Choroid plexus epithelial cell (primary cell): ENCODE measurements around the gene RPLP2.

Experiments
- DNase-seq: peaks from one replicate; pipeline ENCODE4 v3.0.0-alpha.2; 2010; ENCODE audit warnings: low read depth
- H3K4me3 ChIP-seq: 2 replicates; pipeline ENCODE4 v1.5.1; 2011; ENCODE audit warnings: low read depth, mild to moderate bottlenecking, control low read depth, low read length, moderate library complexity
- CTCF ChIP-seq: conservative IDR thresholded peaks from 2 replicates; pipeline ENCODE4 v1.5.1; 2011; ENCODE audit warnings: low read depth, mild to moderate bottlenecking, control low read depth, inconsistent platforms, low read length, moderate library complexity

RPLP2 gene

GRCh38 chr11:836274-836673, 26.5 kb downstream of the RPLP2 start:
- H3K4me3 ChIP-seq = no peak overlapping the region
- no peak for TF ChIP-seq CTCF
- no peak for DNase-seq

DNA sequence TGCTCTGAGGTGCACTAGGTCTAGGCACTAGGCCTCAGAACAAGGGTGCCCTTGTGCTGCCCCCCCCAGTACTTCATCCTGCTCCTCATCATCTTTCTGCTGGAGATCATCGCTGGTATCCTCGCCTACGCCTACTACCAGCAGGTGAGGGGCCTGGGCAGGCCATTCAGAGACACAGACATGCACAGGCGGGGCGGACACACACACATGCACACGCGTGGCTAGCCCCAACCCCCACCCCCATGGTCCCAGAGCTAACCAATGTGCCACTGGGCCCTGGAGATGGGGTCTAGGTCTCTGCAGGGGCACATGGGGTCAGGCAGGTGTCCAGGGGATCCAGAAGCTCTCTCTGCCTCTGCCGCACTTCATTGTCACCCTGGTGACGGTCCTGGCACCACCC, 26.9 kb downstream of the RPLP2 start:
- no peak for TF ChIP-seq CTCF
- no peak overlapping the region for H3K4me3 ChIP-seq
- no peak for DNase-seq

DNA sequence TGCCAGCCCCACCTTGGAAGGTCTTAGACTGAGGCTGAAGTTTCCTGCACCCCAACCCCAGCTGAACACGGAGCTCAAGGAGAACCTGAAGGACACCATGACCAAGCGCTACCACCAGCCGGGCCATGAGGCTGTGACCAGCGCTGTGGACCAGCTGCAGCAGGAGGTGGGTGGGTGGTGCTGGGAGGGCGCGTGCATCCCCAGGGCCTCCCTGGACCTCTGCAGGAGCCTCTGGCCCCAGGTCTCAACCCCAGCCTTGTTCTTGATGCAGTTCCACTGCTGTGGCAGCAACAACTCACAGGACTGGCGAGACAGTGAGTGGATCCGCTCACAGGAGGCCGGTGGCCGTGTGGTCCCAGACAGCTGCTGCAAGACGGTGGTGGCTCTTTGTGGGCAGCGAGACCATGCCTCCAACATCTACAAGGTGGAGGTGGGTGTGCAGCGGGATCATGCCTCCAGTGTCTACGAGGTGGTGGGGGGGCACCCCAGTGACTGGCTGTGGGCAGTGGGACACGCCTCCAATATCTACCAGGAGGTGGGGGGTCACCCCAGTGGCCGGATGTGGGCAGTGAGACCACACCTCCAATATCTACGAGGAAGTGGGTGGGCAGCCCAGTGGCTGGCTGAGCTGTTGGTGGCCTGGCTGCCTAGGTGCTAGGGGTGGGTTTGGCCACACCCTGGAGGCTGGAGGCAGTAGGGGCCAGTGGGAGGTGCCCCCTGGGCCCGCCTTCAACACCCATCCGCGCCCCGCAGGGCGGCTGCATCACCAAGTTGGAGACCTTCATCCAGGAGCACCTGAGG, 27.6 kb downstream of the RPLP2 start:
- no peak for TF ChIP-seq CTCF
- H3K4me3 ChIP-seq = no peak overlapping the region
- no peak for DNase-seq

- no peak for DNase-seq
- TF ChIP-seq CTCF = no peak
- H3K4me3 ChIP-seq = no peak overlapping the region
These were observed 28.2 kb downstream of the RPLP2 start for GRCh38 chr11:837990-838307.

GRCh38 chr11:838441-839279, 28.9 kb downstream of the RPLP2 start:
- DNase-seq = peak; percentile 37
- peak; percentile 32 for TF ChIP-seq CTCF
- no peak overlapping the region for H3K4me3 ChIP-seq

DNA sequence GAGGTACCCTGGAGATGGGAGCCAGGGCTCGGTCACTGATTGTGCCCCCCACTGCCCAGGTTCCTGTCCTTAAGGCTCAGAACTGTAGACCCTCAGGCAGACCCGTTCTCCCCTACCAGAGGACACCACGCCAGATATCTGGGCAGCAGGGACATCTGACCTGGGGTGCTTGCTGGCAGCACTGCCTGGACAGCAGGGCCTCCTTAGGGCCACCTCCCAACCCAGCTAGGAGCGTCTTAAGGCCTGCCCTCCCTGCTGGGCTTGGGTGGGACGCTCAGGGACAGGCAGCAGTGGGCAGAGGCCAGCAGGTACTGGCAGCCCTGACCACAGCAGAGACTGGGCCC, 29.5 kb downstream of the RPLP2 start:
- no peak overlapping the region for H3K4me3 ChIP-seq
- no peak for TF ChIP-seq CTCF
- DNase-seq = no peak
